ENCODE measurements around the gene SHLD1.

SHLD1 gene

GRCh38 chr20:5848711-5849505 is 98.7 kb downstream of the SHLD1 start:
- no peak for DNase-seq (ENCODE audit: low read depth)

DNA sequence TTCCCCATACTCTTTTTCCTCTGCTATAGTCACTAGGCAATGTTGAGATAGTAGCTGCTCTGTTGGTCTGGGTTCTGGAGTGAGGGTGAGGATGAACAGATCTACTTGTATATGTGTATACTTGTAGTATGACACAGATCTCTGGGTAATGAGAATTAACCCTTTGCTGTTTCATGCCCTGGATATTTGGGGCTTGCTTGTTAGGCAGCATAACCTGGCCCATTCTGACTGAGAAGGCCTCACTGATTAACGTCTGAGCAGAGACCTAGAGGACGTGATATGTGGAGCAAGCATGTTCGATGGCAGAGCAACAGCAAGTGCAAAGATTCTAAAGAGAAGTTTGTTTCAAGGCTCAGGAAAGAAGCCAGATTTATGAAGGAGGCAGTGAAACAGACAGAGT is 105.7 kb downstream of the SHLD1 start:
- no peak for DNase-seq (ENCODE audit: low read depth)

DNA sequence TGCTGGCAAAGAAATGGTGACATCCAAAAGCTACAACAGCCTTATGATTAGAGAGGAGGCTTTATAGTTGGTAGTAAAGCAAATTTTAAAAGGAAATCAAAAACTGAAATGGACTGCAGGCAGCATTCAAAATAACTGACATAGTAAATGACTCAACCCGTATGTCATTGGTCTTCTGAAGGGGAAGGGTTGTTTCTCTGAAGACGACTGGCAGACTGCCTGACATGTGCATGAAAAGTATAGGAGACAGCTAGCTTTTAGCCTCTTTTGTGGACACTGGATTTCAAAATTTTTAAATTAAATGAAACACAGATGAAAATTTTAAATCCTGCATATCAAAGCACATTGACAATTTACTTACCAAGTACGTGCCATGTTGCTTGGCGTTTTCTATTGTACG is 109.4 kb downstream of the SHLD1 start:
- DNase-seq (ENCODE audit: low read depth), result no peak

DNA sequence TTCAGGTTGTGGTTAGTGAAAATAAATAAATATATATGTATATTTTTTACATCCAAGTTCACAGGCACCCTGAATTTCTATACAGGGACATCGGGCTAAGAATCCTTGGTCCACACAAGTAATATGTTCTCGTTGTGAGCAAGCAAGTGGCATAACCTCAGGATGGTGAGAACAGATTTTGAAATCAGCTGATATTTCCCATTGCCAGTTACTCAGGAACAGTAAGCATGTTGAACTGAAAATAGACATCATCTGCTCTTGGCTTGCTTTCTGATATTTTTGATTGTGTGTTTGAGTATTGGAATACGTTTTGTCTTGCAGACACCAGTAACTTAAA is 112.5 kb downstream of the SHLD1 start:
- no peak for DNase-seq (ENCODE audit: low read depth)

DNA sequence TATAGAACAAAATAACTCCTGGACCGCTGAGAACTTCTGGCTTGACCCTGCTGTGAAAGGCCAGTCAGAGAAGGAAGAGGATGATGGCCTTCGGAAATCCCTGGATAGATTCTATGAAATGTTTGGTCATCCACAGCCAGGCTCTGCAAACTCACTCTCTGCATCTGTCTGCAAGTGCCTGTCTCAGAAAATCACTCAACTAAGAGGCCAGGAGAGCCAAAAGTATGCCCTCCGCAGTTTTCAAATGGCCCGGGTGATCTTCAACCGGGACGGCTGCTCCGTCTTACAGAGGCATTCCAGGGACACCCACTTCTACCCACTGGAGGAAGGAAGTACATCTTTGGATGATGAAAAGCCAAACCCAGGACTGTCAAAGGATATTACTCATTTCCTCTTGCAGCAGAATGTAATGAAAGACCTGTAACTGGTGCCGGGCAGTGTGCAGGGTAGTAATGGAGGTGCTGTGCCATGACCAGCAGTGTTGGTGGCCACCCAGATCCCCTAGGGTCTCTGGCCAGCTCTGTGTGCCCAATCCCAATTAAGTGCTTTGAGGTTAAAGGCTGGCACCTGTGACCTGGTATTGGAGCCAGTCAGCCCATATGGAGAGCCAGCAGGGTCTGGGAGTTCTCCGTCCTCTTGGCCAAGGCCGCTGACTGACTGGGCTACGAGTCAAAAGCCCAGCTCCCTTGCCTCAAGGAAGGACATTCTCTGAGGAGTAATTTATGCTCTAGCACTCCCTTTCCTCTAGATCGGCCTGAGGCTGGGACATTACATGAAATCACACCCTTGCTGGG is 113.0 kb downstream of the SHLD1 start:
- peak; percentile 40 for DNase-seq (ENCODE audit: low read depth)

- no peak for DNase-seq (ENCODE audit: low read depth)
These were observed 114.2 kb downstream of the SHLD1 start for GRCh38 chr20:5864428-5864827.

GRCh38 chr20:5864873-5865587 is 114.8 kb downstream of the SHLD1 start:
- DNase-seq (ENCODE audit: low read depth), result no peak

DNA sequence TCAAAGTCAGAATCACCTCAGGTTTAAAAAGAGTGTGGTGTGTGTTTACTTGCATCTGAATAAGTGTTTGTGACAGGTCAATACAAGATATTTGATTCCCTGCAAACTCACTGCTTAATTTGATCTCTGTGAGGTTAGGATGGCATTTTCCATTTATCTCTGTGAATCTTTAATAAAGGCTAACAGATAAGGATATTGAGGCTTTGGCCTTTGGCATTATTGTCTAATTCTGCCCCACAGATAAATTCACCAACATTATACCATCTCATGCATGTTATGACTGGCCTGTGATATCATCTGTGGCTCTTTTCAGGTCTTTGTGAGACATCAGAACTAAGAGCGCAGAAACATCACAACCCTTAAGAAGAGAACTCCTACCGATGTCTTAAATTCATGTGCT is 115.4 kb downstream of the SHLD1 start:
- DNase-seq (ENCODE audit: low read depth), result no peak

DNA sequence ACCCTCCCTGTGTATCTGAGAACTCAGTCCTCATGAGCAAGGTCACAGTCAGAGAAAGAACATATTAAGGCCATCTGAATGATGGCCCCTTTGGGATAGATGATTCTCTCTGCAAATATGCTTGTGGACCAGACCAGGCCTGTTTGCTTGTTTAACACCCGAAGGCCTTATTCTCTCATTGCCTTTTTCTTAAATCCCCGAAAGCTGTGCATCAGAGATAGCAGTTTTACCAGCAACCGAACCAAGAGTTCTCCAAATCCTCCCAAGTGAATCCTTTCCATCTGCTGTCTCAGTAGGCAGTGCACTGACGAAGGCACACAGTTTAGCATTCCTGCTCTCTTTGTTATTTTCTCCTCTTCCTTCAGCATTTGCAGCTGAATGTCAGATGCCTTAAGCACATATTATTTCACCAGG is 120.4 kb downstream of the SHLD1 start:
- no peak for DNase-seq (ENCODE audit: low read depth)

DNA sequence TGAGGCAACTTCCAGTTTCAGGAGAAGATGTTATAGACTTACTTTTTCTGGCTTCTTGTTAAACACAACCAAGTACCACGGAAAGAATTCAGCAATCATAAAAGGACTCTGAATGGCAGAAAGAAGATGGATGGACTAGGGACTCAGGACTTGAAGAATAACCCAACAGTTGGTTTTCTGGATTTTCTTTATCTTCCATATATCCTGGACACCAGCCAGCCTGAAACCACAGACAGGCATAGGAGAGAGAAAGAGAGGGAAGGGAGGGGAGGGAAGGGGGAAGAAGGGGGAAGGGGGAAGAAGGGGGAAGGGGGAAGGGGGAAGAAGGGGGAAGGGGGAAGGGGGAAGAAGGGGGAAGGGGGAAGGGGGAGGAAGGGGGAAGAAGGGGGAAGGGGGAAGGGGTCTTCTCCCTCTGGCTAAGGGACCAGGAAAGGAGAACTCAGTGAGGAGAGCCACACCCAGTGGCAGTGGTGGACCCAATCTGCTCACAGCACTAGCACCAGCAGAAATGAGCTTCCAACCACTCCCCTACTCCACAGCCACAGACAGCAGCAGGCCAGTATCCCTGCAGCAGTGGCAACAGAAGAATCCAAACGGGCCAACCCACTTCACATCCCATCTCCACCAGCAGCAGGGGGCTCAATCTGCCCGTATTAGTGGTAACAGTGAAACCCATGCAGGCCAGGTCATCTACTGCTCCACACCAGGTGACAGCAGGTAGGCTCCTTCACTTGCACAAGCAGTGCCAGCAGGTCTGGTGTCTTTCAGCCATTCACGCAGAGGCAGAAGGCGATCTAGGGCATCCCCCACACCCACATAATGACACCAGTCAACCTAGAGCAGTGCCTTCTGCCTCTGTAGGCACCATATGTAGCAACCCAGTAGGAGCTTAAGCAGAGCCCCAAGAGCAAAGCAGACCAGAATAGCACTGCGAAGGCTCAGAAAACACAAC is 121.5 kb downstream of the SHLD1 start:
- DNase-seq (ENCODE audit: low read depth), result no peak

DNA sequence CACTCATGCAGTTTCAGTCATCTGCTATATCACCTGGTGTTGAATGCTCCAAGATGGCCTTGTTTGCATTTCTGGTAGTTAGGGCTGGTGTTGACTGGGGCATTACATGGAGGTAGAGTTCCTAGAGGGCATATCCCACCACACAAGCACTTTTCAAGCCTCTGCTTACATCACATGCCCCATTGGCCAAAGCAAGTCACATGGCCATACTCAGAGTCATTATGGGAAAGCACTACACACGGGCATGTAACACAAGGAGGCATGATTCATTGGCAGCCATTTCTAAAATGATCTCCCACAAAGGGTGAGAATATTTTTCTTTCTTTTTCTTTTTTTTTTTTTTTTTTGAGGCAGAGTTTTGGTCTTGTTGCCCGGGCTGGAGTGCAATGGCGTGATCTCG is 126.9 kb downstream of the SHLD1 start:
- no peak for DNase-seq (ENCODE audit: low read depth)

GRCh38 chr20:5880326-5880725 is 130.1 kb downstream of the SHLD1 start:
- DNase-seq (ENCODE audit: low read depth), result no peak

GRCh38 chr20:5881703-5882102 is 131.5 kb downstream of the SHLD1 start:
- DNase-seq (ENCODE audit: low read depth), result no peak

- DNase-seq (ENCODE audit: low read depth), result no peak
These were observed 132.0 kb downstream of the SHLD1 start for GRCh38 chr20:5882166-5882565.

- no peak for DNase-seq (ENCODE audit: low read depth)
These were observed 134.5 kb downstream of the SHLD1 start for GRCh38 chr20:5884465-5885335.

DNA sequence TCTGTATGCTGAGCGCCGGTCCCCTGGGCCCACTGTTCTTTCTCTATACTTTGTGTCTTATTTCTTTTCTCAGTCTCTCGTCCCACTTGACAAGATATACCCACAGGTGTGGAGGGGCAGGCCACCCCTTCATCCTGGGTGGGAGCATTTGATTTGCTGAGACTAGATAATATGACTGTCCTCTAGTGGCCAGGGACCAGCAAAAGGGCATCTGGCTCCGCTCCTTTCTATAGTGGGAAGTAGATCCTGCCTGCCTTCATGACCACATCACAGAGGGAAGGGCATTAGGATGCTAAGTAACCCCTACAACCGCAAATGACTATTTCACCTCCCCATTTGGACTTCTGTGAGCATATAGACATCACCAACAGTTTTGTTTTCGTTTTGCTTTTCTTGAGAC is 135.7 kb downstream of the SHLD1 start:
- DNase-seq (ENCODE audit: low read depth), result no peak

- no peak for DNase-seq (ENCODE audit: low read depth)
These were observed 136.6 kb downstream of the SHLD1 start for GRCh38 chr20:5886788-5887187.

- DNase-seq (ENCODE audit: low read depth), result no peak
These were observed 137.2 kb downstream of the SHLD1 start for GRCh38 chr20:5887386-5887785.

DNA sequence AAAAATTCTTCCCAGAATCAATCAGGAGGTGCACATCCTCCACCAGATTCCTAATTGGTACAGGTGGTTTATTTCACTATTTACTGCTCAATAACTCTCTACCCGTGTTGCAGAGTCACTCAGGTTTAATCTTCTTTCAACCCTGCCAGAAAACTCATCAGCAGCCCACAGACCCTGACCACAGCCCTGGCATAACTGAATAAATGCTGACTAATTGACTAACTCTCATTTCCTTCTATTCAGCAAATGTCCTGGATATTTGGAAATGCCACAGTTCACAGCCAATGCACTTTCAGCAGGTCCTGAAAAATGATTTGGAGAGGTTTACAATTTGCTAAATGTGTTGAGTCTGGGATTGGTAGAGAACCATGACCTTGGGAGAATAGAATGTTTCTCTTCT is 137.8 kb downstream of the SHLD1 start:
- DNase-seq (ENCODE audit: low read depth), result no peak

DNA sequence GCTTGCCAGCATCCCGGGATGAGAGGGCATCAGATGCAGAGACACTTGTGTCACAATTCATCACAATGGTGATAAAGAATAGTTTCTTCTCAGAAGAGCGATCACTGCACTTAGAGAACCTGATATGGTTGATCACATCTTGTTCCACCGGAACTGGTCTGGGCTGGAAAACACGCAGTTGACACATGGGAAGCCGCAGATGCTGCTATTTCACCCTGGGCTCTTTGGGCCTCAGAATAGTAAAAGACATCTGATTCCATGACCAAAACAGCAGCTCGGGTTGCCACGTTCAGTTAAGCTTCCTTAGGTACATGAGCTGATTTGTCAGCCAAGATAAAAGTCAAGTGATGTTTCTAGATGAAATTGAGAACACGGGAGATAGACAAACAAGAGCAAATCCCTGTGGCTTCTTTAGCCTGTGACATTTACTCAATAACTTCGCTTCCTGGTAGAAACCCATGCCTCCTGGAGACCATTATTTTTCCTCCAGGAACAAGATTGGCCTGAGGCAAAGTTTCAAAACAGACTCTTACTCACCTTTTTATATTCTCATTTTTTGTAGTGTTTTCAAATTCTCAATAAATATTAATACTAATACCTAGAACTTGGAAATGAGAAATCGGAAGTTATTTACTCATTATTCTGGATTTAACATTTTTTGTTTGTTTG is 140.7 kb downstream of the SHLD1 start:
- DNase-seq (ENCODE audit: low read depth), result no peak
